DMS53 treated with DMSO at 0.1 percent for 48 hours (cell line): ENCODE measurements around the gene ATP6V0E2.
"Not testable (repeated sequence)": the region's sequence is repeated elsewhere in the genome, so short reads cannot be mapped to it uniquely, and the experiment has no call there.

Source experiments
- DNase-seq: peaks from one replicate; lab custom pipeline; 2025; ENCODE audit not compliant: unreplicated experiment; lab: John Stamatoyannopoulos, UW

Gene ATP6V0E2

GRCh38 chr7:149912126-149912525, 38.4 kb downstream of the ATP6V0E2 start:
- DNase-seq, result not testable (repeated sequence)

- DNase-seq, result not testable (repeated sequence)
These were observed 52.6 kb downstream of the ATP6V0E2 start for GRCh38 chr7:149926414-149926813.
